ENCODE data around the gene RHEB.

Gene RHEB

DNA sequence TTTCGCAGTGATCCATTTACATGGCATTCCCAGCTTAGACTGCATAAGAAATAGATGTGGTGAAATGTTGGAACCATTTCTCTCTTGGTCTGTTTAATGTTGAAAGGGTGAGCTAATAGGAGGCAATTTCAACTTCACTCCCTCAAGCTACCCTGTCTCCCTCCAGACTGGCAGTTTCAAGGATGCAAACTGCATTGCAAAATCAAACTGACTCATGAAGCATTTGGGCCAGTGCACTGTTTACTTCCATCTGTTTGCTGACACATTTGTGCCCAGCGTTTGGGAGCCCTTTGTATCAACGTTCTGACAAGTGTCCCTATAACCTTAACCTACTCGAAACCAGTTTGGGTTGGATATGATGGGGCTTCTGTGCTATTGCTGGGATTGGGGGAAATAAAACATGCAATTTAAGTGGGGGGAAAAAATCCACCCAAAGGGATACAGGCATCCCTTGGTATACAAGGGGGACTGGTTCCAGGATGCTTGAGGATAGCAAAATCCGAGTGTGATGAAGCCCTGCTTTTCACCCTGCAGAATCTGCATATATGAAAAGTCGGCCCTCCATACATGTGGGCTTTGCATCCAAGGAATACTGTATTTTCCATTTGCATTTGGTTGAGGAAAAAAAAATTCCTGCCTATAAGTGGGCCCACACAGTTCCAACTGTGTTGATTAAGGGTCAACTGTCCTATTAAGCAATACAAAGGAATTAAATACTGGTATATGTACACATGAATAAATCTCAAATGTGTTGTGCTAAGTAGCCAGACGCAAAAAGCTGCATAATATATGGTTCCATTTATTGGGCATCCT is 15.6 kb downstream of the RHEB start:
- no peak for DNase-seq (ENCODE audit: low read depth)

DNA sequence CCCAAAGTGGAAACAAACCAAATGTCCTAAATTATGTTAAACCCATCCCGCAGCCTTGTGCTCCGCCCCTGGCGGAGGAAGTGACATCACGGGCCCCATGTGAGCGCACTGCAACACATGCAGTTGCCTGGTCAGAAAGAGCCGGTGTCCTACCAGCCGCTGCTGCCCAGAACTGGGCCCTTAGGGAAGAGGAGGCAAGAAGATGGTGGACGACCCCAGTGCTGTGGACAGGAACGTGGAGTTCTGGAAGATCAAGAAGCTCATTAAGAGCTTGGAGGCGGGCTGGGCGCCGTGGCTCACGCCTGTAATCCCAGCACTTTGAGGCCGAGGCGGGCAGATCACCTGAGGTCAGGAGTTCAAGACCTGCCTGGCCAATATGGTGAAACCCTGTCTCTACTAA is 18.0 kb downstream of the RHEB start:
- no peak for DNase-seq (ENCODE audit: low read depth)

DNA sequence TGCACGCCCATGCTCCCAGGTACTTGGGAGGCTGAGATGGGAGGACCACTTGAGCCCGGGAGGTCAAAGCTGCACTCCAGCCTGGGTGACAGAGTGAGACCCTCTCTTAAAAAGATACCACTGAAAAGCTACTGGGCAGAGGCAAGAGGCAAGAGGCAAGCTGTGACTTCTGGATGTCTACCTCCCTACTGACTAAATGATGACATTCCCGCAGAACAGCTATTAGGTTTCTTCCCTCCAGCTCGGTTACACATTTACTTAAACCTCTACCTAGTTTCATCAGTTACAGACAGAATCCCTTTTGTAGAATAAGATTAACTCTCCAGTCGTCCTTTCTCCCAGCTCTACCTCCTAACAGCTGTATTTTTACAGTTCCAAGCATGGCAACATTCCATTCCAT is 21.2 kb downstream of the RHEB start:
- no peak for DNase-seq (ENCODE audit: low read depth)

DNA sequence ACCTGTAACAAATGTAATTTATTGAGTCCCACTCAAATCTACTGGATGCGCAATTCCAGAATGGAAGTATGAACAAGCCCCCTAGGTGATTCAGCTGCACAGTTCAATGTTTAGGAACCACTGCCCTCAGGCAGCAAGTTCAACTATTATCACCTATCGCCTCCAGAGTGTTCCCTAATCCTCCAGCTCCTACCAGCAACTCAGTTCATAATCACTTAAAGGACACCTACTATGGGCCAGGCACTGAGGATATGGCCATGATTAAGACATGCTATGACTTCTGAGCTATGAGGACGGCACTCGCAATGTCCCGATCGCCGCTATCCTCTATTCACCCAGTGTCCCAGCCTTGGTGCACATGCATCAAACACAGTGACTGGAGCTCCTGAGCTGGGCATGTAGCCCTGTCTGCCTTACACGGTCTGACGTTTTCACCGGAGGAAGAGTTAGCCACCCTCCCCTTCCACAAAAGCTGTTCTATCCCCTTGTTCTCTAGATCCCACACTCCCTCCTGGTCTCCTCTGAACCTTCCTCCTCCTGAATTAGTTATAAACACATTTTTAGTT is 22.3 kb downstream of the RHEB start:
- no peak for DNase-seq (ENCODE audit: low read depth)

DNA sequence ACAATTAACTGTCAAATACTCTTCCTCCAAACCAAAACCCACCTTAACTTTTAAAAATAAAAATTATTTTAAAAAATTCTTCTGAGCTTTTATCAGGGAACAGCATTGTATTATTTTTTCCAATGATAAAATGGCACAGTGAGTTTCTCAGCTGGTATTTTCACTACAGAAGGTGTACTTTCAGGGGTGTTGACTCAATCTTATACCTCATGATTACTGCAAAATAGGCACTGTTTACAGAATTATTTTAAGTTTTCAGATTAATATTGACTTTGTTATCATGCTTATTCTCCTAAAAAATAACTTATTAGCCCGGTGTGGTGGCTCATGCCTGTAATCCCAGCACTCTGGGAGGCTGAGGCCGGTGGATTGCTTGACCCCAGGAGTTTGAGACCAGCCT is 24.3 kb downstream of the RHEB start:
- no peak for DNase-seq (ENCODE audit: low read depth)

DNA sequence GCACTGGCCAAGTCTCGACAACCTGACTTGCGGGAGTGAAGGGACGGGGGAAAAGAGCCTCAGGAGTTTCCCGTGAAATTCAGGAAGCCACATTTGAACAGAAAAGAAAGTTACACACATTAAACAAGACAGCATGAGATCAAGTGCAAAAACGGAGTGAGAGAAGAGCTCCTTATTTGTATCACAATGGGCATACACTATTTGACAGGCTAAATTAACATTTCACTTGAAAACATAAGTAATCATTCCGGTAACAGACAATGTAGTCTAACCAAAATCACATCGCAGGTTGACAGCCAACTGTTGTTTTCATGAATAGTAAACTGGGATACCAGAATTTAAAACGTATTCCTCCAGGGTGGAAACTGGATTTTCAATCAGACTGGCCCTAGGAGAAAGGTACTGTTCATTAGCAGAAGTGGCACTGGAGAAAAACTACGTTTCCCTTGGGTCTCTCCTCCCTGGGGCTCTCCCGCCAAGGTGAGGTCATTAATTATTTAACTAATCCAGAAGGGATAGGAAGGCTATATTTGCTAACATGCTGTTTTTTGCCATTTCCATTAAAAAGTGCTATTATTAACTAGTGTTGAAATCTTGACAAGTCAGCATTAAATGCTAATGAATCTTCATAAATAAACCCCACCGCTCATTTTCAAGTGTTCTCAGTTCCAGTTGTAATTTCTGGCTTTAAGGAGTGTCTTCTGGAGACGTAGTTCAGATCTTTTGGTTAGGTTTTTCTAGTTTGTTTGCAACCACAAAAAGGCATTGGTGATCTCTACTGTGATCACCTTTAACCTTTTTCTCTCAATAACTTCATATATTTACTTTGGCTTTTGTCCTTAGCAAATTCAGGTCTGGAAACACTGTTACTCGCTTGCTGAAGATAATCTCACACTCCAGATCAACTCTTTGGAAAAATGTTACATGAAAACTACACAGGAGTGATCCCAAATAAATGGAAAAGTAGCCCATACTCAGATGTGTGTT is 25.1 kb downstream of the RHEB start:
- DNase-seq (ENCODE audit: low read depth), result no peak

DNA sequence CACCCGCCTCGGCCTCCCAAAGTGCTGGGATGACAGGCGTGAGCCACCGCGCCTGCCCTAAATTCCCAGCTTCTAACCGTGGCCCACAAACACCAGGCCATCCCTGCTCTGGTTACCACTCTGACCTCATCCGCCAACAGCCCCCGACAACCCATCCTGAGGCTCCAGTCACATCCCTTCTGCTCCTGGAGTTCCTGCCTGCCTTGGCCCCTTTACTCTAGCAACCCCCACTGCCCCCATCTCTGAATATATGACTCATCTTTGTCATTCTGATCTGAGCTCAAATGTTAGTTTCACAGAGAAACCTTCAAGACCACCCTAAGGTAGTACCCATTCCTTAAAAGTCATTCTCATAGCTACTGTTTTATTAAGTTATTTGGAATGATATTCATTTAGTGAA is 26.6 kb downstream of the RHEB start:
- DNase-seq (ENCODE audit: low read depth), result no peak

DNA sequence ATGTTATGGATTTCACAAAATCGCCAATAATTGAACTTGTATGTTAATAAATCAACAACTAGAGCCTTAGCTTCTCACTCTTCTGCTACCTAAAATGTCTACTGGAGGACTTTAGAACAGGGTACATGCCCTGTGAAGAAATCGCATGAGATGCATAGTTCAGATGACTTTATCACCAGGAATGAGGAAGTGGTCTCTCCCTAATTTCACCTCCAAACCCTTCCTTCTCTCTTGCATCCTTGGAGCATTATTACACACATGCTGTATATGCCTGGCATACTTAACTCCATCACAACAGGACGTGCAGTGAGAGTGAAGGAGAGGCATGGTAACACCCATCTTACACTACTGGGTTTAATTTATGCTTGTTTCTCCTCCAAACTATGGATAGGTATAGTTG is 27.8 kb downstream of the RHEB start:
- no peak for DNase-seq (ENCODE audit: low read depth)

DNA sequence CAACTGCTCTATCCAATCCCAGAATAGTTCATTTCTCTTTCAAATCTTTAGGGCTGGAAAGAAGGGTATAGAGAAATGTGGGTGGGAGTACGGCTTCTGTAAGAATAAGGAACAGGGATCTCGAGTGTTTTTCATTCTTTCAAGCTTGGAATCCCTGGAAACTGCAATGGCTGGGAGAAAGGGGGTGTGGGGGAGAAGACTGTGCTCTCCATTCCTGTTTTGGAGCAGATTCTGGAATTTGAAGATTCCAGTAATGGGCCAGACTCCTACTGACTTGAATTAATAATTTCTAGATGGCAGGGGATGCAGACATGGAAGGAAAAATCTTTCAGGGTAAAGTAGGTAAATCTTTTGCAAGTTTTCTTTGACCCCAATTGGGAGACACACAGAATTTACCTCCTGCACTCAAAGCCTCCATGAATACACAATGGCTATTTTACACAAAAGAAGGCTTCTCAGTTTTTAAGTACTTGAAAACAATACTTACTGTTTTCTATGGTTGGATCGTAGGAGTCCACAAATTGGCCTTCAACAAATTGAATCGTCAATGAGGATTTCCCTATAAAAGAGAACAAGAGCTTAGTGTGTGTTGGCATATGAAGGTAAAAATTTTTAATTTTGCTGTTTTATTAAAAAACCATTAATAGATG is 29.1 kb downstream of the RHEB start:
- no peak for DNase-seq (ENCODE audit: low read depth)

DNA sequence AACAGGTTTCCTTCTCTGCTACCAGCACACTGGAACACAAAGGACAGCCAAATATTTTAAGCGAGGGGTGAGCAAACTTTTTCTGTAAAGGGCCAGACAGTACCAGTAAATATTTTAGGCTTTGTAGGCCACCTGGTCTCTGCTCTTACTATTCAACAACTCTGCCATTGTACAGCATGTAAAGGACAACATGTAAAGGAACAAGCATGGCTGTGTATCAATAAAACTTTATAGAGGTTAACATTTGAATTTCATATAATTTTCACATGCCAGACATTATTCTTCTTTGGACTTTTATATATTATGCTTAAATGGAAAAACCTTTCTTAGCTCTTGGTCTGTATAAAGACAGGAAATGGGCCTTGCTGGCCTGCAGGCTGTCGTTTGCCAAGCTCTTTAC is 30.2 kb downstream of the RHEB start:
- no peak for DNase-seq (ENCODE audit: low read depth)

DNA sequence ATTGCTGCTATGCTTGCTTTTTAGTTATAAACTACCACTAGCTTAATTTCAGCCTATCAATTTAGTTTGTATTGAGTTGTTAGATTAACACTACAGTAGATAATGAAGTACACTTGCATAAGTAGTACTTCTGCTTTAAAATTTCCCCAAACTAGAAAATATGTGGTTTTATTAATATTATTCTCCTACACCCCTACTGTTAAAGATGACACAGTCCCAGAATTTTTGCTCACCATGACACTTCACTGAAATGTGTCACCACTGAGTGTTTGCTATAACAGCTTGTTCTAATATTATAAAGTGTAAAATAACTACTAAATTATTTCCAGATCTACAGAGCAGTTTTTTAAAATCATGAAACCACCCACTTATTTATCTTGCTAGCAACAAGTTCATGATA is 31.6 kb downstream of the RHEB start:
- DNase-seq (ENCODE audit: low read depth), result no peak

DNA sequence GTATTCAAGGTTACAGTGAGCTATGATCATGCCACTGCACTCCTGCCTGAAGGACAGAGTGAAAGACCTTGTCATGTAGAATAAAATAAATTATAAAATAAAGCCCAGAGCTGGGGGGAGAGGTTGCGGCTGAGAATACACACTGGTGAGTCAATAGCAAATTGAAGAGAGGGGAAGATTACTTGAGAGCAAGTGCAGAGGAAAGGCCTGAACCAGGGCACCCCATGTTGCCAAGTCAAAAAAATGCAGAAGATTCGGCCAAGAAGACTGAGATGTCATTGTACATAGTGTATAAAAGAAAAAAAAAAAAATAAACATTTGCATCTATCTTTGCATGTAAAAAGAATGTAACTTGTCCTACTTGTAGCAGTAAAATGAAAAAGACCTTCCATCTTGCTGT is 32.5 kb downstream of the RHEB start:
- DNase-seq (ENCODE audit: low read depth), result no peak

DNA sequence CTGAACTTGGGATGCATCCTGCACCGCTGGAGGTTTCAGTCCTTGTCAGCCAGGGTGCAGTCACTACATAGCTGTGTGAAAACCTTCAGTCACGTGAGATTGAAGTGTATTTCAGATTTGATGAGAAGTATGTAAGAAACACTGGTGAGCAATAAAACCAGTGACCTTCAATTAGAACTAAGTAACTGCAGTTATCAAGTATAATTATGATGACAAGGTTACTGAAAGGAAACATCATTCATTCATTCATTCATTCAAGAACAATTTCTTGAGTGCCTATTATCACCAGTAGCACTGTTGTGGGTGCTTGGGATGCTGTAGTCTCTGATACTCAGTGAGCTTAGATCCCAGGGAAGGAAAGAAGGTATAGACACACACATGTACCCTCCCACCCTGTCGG is 33.6 kb downstream of the RHEB start:
- DNase-seq (ENCODE audit: low read depth), result no peak

DNA sequence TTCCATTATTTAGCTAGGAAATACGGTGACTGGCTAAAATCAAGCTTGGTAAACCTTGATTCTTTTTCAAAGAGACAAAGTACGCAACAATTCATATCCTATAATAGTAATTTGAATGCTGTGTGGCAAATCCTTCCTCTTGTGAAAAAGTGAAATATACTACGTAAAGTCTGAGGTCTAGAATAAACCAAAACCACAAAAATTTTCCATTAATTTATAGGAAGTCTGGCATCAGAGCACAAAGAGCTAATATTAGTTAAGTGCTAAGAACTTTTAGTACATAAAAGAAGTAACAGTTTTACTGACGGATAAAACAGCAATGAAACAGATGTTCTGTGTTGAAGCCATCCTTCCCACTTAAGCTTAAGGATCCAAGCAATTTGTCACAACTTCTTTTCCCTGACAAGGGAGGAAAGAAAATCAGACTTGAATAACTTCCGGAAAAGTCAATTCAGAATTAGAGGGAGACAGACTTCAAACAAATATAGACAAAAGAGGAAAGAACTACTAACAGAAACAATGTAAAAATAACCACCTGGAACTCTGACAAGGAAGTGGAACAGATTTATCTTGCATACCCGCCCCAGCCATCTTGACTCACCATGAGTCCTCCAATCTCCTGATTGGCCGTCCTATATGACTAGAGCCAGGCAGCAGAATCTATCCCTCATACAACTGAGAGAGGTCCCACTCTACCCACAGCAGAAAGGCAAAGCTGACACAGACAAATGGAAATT is 34.6 kb downstream of the RHEB start:
- no peak for DNase-seq (ENCODE audit: low read depth)

DNA sequence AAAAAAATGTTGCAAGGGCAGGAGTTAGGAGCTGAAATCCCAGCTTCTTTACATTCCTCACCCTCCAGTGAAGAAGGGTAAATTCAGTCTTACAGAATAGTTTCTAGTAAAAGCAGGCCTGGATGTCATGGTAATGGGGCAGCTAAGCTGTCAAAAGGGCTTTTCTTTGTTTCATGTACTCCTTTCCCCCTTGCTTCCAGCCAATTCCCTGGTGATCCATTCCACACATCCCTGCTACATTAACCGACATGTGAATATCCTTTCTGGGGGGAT is 36.0 kb downstream of the RHEB start:
- no peak for DNase-seq (ENCODE audit: low read depth)

DNA sequence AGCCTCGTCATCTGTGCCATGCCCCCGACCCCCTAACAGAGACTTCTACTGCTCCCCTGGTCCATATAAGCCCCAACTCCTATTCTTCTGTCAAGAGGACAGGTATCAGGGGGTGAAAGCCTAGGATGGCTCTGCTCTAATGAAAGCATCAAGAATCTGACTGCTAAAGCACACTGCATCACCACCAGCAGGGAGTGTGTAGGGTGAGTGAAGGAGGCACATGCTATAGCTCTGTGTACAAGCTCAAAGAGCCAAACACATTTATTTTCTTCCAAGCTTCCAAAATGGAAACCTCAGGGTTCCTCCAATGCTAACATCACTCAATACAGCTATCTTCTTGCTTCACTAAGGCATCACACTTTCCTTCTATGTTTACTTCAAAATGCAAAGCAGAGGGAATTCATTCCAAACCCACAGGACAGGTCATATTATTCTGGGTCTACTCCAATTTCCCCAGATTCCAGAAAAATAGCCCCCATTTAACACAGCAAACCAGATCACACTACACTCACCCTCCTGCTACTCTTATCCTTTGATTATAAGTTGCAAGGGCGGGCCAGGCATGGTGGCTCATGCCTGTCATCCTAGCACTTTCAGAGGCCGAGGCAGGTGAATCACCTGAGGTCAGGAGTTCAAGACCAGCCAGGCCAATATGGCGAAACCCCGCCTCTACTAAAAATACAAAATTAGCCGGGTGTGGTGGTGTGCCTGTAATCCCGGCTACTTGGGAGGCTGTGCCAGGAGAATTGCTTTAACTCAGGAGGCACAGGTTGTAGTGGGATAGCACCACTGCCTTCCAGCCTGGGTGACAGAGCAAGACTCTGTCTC is 36.6 kb downstream of the RHEB start:
- DNase-seq (ENCODE audit: low read depth), result no peak

DNA sequence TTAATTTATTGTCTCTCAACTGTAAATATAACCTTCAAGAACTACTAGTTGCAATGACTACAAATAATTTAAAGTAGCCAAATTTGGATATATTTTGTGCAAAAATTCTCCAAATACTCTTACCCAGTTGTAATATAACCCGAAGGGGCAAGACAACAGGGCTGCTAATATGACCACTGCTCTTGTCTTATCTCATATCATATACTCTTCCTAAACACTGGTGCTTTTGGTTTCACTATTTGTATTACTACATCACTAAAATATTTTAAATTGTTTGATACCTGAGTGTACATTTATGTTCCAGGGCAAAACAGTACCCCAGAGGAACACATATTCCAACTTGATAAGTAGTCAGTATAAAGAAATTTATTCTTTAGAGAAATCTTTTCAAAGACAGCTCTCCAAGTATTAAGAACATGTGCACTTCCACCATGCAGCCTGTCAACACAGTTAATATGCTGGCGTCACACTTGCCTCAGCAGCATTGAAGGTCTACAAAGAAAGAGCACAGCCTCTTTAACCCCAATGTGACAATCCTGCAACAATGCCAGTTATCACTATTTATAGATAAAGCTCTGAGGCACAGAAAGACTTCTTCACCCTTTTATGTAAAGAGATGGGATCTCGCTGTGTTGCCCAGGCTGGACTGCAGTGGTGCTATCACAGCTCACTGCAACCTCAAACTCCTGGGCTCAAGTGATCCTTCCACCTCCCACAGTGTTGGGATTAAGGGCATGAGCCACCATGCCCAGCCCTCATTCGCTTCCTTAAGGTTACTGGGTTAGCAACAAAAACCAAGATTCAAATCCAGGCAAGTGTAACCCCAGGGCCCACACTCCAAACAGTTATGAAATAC is 37.8 kb downstream of the RHEB start:
- DNase-seq (ENCODE audit: low read depth), result no peak

DNA sequence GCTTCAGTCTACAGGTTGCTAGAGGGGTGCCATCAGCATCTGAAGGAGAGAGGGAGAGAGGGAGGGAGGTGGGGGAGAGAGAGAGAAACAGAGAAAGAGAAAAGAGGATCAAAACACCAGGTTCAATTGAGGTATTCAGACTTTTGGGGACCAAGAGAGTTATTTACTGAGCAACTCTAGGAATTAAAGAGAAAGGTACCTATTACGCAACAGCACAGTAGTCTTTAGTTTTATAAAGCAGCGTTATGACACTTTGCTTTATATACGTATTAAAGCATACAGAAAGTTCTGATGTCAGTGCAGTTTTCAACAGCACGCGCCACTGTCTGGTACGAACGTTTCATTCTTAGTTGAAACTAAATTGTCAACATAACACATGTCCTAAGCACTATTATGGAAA is 41.8 kb downstream of the RHEB start:
- DNase-seq (ENCODE audit: low read depth), result no peak

DNA sequence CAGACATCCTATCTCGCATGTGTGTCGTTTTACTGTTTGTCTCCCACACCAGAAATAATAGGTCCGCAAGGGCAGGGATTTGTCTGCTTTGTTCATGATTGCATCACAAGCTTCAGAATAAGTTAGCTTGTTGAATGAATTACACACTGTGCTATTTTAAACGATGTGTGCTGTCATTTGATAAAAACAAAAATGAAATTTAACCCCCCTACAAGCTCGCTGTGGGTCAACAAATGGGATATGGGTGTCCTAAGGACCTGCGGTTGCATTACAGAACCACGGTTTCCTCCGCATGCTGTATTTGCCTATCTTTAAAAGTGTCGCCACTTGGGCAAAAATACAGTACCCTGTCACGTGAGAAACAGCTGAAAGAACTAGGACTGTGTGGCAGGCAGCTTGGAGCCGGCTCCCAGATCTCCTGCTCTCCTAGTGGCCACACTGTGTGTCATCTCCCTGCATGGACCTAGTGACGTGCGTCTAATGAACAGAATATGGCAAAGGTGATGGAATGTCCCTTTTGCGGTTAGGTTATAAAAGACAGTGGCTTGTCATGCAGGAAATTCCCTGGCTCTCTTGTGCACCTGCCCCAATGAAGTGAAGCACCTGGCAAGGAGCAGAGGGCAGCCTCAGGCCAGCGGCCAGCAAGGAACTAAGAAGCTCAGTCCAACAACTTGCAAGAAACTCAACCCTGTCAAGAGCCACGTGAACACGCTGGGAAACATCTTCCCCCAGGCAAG is 46.9 kb downstream of the RHEB start:
- DNase-seq (ENCODE audit: low read depth), result no peak
